ENCODE results near the gene ATP11C.

Gene ATP11C

GRCh38 chrX:139815771-139816170, 117.1 kb downstream of the ATP11C start:
- in situ Hi-C loops (cut with HindIII; ENCODE audit: low sequenced_read_pairs), result no loop called here

DNA sequence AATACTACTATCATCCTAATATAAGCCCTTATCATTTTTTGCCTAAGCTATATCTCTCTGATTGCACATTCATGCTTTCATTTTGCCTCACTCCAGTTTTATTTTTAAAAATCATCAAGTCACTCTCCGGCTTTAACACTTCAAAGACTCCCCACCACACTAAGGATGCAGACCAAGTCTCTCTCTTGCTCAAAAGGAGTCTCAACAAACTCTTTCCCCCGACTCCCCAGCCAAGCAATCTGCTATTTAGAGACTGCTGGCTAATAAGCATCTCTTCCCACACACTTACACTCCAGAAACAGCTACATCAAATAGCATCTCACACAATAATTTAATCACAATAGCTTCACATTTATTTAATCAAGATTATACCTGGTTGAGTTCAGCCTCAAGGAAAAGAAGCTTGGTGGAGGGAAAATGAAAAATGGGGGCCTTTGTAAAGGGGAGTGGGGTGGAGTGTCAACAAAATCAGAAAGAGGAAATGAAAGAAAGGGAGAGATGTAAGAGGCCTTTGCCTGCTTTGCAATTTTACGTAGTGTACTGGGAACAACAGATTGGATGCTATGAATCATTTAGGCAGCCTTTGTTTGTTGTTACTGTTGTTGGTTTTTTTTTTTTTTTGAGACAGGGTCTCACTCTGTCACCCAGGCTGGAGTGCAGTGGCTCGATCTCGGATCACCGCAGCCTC, 120.8 kb downstream of the ATP11C start:
- in situ Hi-C loops (cut with HindIII; ENCODE audit: low sequenced_read_pairs), result loop anchor here (5.0 kb wide), 1 partner anchor 35 kb away; no protein-coding TSS in a partner anchor

- in situ Hi-C loops (cut with HindIII; ENCODE audit: low sequenced_read_pairs), result no loop called here
Measured at GRCh38 chrX:139804482-139804881, 128.4 kb downstream of the ATP11C start.

- in situ Hi-C loops (cut with HindIII; ENCODE audit: low sequenced_read_pairs), result no loop called here
Measured at GRCh38 chrX:139803224-139803623, 129.6 kb downstream of the ATP11C start.

GRCh38 chrX:139802048-139802447, 130.8 kb downstream of the ATP11C start:
- in situ Hi-C loops (cut with HindIII; ENCODE audit: low sequenced_read_pairs), result no loop called here

DNA sequence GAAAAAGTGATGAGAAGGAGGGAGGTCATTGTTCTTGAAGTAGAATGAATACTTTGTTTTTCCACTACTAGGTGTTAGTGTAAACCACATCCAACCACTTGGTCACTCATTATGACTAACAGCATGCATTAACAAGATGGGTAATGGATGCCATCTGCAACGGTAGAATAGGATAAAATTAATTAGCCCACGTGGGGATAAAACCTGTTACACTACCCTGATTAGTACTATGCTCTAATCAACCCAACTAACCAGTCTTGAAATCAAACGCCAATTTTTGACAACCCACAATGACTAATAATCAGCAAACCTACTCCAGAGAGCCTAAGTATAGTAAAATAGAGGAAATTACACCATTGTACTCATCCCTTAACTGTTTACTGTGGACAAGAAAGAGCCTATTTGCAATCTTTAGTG, 131.4 kb downstream of the ATP11C start:
- in situ Hi-C loops (cut with HindIII; ENCODE audit: low sequenced_read_pairs), result no loop called here

DNA sequence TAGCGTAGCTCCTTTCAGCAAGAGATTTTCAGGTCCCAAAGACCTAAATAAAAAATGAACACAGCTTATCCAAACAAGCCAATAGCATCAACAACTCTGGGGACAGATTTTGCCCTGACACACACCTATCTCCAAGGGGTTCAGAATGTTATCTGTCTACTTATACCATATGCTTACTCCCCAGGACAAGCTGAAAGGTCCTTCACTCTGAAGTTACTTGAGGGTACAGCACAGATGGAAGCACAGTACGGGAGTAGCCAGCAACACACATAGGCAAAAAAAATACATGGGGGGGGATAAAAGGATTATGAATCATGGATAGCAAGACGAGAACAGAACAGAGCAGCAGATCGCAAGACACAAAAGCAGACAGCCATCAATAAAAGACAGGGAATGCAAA, 134.2 kb downstream of the ATP11C start:
- in situ Hi-C loops (cut with HindIII; ENCODE audit: low sequenced_read_pairs), result no loop called here

GRCh38 chrX:139795196-139795595, 137.7 kb downstream of the ATP11C start:
- in situ Hi-C loops (cut with HindIII; ENCODE audit: low sequenced_read_pairs), result no loop called here

DNA sequence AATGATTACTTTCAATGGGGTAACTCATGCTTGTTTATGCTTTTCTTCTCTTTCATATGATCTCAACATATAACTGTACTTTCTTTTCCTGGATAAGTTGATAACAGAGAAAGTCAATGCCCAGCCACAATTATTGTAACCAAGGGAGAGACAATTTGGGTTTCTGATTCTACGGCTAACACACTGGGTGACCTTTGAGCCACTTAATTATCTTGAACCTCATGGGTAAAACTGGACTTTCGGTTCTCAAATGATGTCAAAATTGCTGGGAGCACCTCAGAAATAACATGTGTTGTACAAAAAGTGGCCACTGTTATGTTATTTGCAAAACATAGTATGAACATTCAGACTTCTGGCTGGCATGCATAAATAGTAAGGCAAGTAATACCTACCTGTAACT, 145.3 kb downstream of the ATP11C start:
- in situ Hi-C loops (cut with HindIII; ENCODE audit: low sequenced_read_pairs), result no loop called here

DNA sequence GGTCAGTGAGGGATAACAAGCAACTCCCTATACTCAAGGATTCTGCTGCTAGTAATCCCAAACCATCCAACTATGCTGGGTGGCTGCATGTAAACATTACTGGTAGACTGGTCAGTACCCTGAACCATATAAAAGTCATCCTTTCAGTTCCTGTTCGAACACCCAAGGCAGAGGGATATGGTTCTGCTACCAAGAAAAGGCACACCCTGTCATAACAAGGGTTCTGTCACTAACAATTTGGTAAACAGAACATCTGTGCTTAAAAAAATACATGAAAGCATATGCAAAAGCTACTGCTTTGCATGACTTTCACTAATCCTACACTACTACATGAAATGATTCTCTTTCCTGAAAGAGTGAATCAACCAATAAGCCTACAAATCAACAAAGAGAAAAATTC, 148.0 kb downstream of the ATP11C start:
- in situ Hi-C loops (cut with HindIII; ENCODE audit: low sequenced_read_pairs), result no loop called here

DNA sequence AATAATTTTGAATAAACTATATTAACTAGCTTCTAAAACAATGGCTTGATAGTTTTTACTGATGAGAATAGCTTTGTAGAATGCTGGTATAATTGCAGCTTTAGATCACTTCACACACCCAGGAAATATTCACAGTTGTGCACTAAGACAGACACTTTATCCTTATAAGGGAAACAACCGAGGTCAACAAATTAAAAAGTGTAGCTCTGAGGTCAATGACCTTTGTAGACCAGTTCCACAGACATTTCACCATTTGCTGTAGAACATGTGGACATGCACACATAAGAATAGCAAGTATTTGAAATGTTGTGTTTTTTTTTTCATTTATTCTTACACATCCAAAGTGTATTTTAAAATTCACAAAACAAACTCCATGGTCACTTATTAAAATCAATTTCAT, 148.9 kb downstream of the ATP11C start:
- in situ Hi-C loops (cut with HindIII; ENCODE audit: low sequenced_read_pairs), result no loop called here

- in situ Hi-C loops (cut with HindIII; ENCODE audit: low sequenced_read_pairs), result no loop called here
Measured at GRCh38 chrX:139783030-139783429, 149.8 kb downstream of the ATP11C start.

DNA sequence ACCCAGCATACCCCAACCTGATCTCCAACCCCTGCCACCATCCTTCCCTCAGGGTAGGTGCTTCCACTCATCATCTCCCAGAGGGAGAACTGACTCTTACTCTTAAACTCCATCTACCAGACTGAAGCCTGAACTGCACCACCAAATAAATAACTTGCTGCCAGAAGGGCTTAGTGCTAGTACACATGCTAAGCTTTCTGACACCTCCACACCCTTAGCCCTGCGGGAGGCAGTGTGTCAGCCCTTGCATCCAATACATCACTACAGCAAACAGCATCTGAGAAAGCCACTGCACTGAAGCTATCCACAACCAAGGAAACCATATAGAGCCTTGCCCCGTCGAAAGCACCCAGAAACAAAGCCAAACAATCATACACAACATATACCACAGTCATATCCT, 156.3 kb downstream of the ATP11C start:
- in situ Hi-C loops (cut with HindIII; ENCODE audit: low sequenced_read_pairs), result no loop called here

- in situ Hi-C loops (cut with HindIII; ENCODE audit: low sequenced_read_pairs), result no loop called here
Measured at GRCh38 chrX:139770366-139770765, 162.5 kb downstream of the ATP11C start.

DNA sequence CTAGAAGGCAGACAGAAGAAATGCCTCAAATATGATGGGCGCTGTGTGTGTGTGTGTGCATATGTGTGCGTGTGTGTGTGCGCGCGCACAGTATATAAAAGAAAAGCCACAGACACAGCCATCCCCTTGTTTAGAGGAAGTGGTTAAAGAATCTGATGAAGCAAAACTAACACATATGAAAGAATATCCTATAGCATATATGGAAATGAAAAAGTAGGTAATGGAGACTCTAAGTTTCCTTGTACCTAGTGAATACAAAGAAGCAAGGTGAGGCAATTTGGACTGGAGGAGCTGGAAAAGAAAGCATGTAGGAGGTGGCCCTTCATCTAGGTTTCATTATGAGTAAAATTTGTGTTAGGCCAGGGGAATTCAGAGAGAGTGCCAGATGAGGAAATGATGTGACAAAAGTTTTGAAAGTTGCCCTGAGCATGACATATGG, 166.3 kb downstream of the ATP11C start:
- in situ Hi-C loops (cut with HindIII; ENCODE audit: low sequenced_read_pairs), result no loop called here

- in situ Hi-C loops (cut with HindIII; ENCODE audit: low sequenced_read_pairs), result no loop called here
Measured at GRCh38 chrX:139762400-139763183, 170.3 kb downstream of the ATP11C start.

- in situ Hi-C loops (cut with HindIII; ENCODE audit: low sequenced_read_pairs), result no loop called here
Measured at GRCh38 chrX:139759637-139760036, 173.2 kb downstream of the ATP11C start.

DNA sequence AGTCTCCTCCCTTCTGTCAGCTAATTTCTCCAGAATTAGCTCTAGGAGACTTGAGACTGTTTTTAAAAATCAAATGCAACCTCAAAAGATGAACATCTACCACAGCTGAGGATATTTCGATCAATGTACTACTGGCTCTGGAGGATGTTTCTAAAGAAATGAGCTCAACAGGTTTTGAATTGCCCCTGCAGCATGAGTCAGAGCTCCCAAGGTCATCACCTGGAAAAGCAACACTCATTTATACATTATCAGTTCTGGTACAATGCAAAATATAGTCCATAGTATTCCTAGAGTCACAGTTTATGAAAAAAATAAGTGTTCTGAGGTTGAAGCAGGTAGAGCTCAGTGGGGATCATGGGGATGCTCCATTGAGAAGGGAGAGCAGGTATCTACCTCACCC, 174.0 kb downstream of the ATP11C start:
- in situ Hi-C loops (cut with HindIII; ENCODE audit: low sequenced_read_pairs), result no loop called here

- in situ Hi-C loops (cut with HindIII; ENCODE audit: low sequenced_read_pairs), result no loop called here
Measured at GRCh38 chrX:139758250-139758649, 174.6 kb downstream of the ATP11C start.

DNA sequence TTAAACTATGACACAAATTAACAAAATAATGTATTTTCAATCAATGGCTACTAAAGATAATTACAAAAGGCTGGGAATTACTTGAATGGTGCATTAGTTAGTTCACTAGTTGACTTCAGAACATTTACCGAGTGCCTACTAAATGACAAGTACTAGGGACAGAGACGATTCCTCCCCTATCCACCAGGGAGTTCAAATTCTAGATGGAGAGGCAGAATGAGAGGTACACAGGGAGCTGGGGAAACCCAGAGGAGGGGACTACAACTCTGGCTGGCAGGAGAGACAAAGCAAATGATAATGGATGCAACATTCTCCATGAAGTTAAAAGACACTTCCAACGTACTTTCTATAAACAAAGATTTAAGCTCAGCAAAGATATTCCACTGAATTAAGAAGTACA, 181.8 kb downstream of the ATP11C start:
- in situ Hi-C loops (cut with HindIII; ENCODE audit: low sequenced_read_pairs), result no loop called here

GRCh38 chrX:139750390-139750789, 182.5 kb downstream of the ATP11C start:
- in situ Hi-C loops (cut with HindIII; ENCODE audit: low sequenced_read_pairs), result no loop called here

GRCh38 chrX:139739138-139739537, 193.7 kb downstream of the ATP11C start:
- in situ Hi-C loops (cut with HindIII; ENCODE audit: low sequenced_read_pairs), result no loop called here
